Activated CD4-positive, alpha-beta T cell treated with anti-CD3 and anti-CD28 coated beads for 4 hours (primary cell): ENCODE data around the gene EYS.

Experiments used
- DNase-seq, 2 donors: peaks; one replicate each; pipeline ENCODE4 v3.0.0-alpha.2; 2020

The EYS gene

DNA sequence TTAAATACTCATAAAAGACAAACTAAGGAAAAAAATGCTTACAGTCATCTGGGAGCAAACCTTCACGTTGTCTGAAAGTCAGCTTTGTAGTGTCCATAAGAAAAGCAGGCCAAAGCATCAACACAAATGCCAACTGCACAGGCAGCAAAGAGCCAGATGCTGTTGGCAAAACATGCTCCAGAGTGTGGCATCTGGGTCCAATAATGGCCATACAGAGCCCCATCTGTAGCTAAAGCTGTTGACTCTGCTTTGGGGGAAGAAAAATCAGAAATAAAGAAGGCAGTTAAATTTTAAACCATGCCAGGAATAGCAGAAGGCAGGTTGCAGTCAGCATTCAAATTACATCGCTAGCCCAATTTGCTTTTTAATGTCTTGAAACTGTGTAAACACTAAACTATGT lies 776.3 kb downstream of the EYS start:
- DNase-seq: no peak

DNA sequence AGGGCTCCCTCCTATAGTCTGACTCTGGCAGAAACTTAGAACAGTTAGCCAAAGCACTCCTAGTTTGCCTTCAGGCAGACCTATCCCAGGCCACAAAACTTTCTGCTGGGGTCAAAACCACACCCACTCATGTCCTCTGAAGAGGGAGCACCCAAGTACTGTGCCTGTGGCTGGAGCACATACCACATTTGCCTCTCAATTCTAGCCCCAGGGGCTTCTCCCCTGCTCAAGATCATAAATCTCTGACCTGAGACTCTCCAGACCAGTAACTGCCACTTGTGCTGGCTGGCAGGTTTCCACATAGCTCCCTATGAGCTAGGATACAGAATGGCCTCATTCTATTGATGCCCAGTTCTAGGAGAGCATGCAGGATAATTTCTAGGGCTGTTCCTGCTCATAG lies 781.0 kb downstream of the EYS start:
- no peak for DNase-seq

DNA sequence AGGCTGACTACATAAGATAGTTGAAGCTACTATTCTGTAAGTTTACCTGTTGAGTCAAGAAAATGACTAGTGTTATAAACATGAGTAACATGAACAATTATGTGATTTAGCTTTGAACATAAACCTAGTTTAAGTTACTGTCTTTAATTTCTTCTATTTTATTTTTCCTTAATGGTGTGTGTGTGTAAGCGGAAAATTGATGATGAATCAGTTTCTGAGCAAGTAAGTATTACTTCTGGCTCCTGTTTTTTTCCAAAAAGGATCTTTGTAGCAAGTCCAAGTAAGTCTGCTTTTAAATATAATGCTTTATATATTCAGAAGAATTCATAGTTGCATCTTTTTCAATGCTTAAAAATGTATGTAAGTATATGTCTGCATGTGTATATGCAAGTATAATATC lies 786.8 kb downstream of the EYS start:
- DNase-seq: no peak

DNA sequence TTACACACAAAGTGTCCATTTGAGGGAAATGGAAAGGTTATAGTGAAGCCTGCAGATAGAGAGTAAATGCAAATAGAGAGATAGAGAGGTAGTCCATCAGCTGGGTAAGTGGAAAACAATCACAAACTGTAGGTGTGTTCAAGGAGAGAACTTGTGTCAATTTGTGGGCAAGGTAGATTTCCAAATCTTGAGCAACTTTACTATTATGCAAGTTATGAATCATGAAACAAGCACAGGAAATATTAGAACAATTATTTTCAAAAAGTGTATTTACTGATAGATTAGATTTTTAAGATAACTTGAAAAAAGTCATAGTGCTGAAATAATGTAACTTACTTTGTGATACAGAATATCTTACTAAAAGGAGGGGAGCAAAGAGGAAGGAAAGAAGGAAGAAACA lies 792.9 kb downstream of the EYS start:
- no peak for DNase-seq

DNA sequence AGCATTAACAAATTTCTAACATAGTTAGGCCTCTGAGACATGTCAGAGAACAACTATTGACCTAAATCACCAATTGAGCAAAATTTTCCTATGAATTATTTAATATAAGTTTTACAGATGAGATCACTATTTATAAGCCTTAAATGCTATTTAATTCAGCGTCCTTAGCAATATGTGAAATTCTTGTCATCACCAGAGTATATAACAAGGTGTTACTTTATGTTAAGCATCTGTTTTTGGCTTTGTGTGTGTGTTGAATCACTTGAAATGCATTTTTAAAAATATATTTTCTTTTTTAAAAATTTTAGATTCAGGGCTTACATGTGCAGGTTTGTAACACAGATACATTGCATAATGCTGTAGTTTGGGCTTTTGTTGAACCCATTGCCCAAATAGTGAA lies 794.1 kb downstream of the EYS start:
- DNase-seq: no peak

DNA sequence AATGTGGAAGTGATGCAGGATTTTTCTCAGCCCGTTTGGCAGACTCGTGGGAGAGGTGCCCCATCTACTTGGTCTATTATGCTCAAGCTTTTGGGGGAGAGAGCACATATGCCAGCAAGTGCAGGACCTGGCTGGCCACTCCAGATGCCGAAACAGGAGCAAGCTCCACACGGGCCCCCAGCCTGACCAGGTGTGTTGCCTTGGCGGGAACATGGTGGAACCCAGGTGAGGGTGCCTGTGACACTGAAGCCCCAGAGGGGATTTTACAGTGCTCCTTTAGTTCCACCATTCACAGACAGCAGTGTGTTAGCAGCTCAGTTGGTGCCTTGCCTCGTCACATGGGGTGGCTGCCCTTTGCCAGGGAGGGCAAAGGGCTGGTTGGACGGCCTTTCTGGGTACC lies 798.9 kb downstream of the EYS start:
- DNase-seq: no peak

DNA sequence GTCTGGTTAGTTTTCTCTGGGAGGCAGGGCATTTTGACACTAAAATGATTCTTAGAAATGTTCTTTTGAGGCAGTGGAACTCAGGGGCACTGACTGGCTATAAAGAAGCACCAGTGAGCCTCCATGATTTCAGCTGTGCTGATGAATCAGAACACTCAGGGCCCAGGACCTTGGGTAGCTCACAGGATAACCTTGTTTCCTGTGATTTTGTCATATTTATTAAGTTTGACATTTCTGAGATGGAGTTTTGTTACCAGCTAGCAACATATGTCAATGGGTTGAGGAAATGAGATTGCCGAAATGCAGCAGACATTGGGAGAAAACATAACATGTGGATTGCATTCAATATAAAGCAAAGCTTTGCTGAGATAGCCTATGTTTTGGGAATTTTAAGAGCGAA lies 802.4 kb downstream of the EYS start:
- no peak for DNase-seq

DNA sequence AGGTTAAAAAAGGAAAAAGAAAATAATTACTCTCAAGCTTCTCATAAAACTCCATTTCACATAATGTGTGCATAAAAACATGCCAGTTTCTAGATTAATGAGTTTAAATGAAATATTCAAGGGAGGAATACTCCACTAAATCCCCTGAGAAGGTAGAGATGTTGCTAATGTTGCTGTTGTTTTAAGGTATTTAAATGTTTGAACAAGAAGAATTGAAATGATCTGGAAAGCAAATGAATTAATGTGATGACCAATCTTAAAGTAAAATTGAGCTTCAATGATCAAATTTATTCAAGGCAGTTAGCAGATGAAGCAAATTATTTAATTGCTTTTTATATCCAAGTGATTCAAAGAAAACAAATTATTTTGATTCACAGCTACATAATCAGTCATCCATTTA lies 804.4 kb downstream of the EYS start:
- no peak for DNase-seq

DNA sequence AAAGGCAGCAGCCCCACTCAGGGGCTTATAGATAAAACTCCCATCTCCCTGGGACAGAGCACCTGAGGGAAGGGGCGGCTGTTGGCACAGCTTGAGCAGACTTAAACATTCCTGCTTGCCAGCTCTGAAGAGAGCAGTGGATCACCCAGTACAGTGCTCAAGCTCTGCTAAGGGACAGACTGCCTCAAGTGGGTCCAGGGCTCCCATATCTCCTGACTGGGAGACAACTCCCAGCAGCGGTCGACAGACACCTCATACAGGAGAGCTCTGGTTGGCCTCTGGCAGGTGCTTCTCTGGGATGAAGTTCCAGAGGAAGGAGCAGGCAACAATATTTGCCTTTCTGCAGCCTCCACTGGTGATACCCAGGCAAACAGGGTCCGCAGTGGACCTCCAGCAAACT lies 810.1 kb downstream of the EYS start:
- DNase-seq: no peak

DNA sequence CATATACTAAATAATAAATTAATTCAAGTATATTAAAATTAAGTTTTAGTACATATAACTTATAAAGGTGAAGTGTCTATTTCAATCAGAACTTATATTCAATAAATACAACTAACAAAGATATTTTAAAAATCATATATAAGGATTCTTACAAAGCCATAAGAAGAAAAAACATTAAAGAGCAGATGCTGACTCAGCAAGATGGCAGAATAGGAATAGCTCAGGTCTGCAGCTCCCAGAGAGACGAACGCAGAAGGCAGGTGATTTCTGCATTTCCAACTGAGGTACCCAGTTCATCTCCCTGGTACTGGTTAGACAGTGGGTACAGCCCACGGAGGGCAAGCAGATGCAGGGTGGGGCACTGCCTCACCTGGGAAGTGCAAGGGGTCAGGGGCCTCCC lies 811.1 kb downstream of the EYS start:
- no peak for DNase-seq

DNA sequence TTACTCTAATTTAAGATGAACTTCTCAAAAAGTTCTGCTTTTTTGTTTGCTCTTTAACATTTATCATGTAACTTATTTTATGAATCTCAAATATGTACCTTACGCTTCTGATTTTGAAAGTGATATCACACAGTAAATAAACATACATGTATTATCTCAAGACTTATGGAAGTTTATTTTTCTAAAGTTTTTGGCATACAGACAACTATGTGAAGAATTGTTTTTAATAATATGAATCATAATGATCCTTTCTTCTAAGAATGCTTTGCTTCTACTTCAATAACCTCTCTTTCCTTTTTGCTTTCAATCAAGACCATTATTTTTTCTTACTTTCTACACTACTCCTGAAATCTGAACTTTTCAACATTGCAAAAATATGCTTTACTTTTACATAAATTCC lies 816.4 kb downstream of the EYS start:
- DNase-seq: no peak

DNA sequence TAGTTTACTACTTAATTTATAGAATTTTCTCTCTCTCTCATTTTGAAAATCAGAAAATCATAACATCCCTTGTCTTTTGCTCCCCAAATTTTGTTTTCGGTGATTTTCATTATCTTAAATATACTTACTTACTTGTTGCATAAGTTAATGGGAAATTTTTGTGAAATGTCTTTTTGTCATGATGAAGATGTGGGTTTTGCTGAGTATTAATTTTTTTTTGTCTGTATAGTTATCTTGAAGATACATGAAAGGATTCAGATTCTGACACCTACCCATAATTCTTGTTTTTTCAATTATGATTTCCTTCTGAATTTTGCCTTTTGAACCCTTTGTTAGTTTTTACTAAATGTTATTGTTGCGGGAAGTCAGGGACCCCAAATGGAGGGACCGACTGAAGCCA lies 817.9 kb downstream of the EYS start:
- no peak for DNase-seq

DNA sequence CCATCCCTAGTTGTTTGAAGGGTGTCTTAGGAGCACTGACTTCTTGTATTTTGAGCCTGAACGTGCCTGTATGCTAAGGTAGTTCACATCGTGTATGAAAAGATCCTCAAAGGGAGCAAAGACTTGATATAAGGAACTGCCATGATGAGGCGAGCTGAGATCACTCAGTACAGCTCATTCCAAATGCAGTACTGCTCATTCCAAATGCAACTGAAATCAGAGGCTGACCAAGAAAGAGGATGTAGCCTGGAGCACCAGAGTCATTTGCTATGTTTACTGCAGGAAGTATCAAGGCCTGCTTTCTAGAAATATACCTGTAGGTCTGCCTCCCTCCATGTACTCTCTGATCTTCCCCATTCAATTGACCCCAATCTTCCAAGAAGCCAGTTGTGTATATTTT lies 832.2 kb downstream of the EYS start:
- DNase-seq: no peak

DNA sequence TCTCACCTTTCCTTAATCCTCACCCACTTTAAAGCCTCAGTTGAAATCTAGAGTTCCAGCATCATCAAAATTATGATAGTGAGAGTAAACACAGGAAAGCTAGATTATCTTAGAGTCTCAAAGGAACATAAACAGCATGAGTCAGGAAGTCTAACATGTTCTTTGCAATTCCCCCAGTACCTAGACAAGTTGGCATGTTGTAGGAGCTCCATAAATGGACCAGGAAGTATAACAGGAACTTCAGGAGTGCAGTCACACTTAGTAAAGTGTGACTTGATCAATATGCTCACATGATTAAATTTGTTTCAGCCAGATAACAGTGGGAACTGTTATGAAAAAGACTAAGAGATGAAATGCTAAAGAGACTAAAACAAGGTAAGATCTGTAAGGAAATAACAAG lies 834.4 kb downstream of the EYS start:
- DNase-seq: no peak

DNA sequence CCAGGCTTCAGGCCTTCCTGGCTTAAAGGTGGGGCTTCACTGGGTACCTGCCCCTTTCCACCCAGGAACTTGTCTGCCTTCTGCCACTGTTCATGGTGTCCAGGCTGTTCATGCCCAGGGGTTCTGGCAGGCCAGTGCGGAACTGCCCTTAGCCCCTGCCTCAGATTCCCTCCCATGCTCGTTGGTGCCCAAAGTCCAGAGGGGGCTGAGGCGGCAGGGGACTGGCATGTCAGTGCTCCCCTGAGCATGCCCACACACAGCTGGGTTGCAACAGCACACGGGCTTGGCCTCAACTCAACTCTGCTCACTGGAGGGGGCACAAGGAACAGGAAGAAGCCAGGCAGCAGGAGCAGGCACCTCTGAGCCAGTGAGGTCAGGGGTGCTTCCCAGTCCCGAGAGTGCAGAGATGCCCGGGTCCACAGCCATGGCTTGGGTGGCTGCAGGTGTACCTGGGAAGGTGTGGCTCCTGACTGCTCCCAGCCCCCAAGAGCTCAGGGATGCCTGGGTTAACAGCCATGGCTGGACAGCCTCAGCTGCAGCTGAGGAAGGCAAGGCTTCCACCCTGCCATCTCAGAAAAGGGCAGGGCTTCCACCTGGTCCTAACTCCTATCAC lies 845.9 kb downstream of the EYS start:
- no peak for DNase-seq

DNA sequence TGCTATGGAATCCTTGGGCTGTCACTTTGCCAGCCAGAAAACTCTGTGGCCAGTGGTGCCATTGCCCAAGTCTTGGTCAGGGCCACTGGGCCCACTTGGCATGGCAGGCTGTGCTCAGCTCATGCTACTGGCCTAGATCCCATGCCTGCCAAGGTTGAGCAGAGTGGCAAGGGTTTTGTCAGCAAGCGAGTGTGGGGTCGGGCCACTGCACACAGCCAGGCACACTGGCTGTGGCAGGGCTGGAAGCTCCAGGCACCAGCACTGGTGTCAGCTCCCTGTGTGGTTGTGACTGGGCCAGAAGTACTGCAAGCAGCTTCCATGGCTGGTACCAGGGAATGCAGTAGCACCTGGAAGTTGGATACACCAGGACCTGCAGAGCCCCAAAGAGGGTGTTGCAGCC lies 846.8 kb downstream of the EYS start:
- DNase-seq: no peak

DNA sequence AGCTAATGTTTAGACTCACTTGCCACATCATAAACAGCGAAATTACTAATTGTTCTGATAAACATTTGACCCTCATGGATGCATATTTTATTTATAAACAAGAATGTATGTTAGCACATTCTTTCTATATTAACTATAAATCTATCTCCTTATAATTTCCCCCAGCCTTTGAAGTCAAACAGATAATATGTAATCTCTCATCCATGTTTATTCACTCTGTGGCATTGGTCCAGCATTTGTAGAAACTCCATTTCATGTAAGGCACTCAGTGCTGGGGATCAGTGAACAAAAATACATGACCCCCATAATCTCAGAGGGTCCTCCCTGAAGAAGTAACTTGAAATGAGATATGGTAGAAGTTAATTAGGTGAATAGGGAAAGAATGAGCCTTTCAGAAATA lies 856.9 kb downstream of the EYS start:
- no peak for DNase-seq

DNA sequence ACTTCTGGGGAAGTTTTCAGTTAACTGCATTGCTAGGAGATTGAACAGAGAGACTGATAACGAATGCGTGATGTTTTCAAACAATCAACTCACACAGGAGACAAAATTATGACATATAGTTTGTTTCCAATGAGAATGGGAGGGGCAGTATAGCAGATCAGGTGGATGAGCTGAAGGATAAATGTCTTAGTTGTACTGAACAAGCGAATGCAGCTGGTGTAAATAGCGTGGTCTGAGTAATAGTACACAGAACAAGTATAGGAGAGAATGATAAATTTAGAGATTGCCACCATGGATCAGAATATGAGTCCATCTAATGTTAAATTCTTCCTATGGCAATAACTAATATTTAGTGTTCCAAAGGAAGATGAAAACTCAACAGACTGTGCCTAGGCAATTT lies 858.6 kb downstream of the EYS start:
- DNase-seq: no peak

DNA sequence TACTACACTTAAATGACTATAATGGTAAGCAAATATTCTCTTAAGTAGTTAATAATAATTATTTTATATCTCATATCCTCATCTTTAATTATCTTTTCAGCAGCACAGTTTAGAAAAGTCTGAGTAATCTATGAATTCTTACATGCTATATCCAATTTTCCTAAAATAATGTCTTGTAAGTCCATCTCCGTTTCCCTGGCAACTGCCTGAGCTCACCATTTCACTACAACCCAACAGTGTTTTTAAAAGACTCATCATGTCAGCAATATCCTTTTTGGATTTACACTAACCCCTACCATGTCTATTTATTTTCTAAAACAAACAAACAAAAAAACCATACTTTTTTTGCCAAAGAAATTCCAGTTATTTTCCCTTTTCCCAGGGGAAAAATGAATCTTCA lies 859.6 kb downstream of the EYS start:
- DNase-seq: no peak

DNA sequence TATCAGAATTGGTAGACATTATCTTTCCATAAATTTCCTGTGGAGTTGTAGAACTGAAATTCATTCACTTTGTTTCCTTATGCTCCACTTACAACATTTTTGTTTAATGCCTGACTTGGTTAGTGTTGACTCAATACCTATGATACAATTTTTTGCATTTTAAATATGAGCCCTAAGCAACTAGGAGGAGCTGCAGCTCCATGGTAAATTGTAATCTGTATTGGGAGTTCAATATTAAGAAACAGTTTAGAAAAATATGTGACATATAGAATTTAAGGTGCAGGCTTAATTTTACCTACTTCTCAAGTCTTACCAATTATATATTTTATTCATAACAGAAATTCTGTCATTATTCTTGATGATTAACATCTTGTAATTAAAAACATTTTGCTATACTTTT lies 868.3 kb downstream of the EYS start:
- no peak for DNase-seq

DNA sequence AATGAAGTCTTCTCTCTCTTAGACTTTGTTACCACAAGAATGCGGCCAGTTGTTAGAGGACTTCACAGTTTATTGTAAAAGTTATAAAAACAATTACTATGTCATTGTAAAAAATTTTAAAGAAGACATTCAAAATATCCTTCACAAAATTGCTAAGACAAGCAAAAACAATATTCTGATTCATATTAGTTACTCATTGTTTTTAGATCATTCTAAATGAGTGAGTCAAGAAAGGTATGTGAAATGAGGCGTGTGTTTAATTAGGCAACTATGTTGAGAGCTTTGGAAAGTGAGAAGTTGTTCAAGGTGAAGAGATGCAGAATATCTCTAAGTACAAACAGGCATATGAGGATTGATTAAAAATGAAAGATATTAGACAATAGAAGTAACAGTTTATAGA lies 875.3 kb downstream of the EYS start:
- no peak for DNase-seq

DNA sequence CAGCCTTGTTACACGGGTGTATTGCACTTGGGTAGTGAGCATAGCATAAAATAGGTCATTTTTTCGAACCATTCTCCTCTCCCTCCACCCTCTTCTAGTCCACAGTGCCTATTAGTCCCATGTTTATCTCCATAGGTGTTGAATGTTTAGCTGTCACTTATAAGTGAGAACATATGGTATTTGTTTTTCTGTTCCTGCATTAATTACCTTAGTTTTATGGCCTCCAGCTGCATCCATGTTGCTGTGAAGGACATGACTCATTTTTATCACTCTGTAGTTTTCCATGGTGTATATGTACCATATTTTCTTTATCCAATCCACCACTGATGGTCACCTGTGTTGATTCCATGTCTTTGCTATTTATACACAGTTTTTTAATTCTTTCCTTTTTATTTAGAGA lies 889.5 kb downstream of the EYS start:
- no peak for DNase-seq

DNA sequence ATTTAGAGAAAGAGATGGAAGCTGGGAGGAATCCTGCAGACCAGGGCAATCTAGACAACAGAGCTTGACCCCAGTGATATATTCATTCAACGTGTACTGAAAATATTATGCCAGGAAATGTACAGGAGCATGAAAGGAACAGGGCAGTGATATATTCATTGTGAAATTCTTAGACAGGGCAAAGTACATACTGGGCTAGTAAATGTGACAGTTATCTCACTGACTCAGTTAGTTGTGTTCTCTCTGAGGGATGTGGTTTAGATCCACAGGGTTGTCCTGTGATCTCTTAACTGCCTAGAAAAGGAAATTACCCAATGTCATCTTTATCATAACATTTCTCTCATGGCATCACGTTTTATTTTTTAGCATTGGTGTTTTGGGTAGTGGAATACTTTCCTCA lies 891.3 kb downstream of the EYS start:
- DNase-seq: no peak

DNA sequence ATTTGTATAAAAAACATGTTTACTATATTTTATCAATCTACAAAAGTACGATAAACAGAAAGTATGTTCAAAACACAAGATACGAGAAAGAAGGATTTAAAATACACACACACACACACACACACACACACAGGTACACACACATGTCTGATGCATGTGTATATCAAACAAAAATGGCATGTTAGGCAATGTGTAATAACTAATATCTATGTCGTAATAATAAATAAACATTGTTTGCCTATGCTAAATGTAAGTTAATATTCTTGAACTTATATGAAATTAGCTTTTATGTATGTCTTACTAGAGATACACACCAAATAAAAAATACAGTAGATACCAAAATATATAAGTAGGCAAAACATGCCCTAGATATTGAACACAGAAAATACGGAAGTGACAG lies 894.9 kb downstream of the EYS start:
- no peak for DNase-seq

DNA sequence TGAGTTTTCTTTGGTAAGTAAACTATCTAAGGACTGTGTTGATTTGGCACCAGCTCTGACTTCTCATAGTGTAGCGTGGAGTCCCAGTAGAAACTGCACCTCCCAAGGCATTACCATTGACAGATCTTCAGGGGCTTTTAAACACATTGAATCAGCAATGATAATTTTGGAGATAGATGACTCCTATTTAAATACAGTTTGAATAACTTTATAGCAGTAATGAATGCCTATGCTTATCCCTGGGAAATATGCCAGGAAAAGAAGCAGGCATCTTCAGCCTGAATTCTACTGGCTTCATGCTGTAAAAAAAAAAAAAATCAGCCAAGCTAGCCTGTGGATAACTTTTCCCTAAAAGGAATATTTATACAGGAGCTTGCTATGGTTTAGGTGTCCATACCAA lies 895.9 kb downstream of the EYS start:
- DNase-seq: no peak

DNA sequence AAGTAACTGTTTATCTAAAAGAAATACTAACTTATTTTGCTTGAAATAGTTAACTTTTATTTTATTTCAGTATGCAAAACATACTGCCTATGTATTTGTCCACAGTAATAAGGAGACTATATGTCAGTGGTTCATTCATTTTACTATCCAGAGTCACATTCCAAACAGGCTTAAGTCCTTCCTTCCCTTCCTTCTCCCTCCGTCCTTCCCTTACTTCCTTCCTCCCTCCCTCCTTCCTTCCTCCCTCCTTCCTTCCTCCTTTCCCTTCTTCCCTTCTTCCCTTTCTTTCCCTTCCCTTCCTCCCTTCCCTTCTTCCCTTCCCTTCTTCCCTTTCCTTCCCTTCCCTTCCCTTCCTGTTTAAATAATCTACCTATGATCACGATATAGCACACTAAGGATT lies 899.2 kb downstream of the EYS start:
- DNase-seq: no peak
